Activated CD4-positive, alpha-beta T cell treated with anti-CD3 and anti-CD28 coated beads, Interleukin-2, Interleukin-6, amounts not matched to agents 100 ng/mL and 50 ng/mL, durations not matched to agents 16 hours and 8 hours (primary cell): ENCODE data around the gene ANKLE1.
"Not testable (repeated sequence)": the region's sequence is repeated elsewhere in the genome, so short reads cannot be mapped to it uniquely, and the experiment has no call there.

Experiments used
- DNase-seq: peaks from one replicate; pipeline ENCODE4 v3.0.0-alpha.2; 2020

Gene ANKLE1

GRCh38 chr19:17248011-17248776 lies 33.5 kb upstream of the ANKLE1 start:
- no peak for DNase-seq

- no peak for DNase-seq
These were observed 31.7 kb upstream of the ANKLE1 start for GRCh38 chr19:17249887-17250548.

GRCh38 chr19:17254636-17255035 lies 27.1 kb upstream of the ANKLE1 start:
- DNase-seq: no peak

- DNase-seq: no peak
These were observed 26.5 kb upstream of the ANKLE1 start for GRCh38 chr19:17255150-17255621.

- DNase-seq: no peak
These were observed 25.6 kb upstream of the ANKLE1 start for GRCh38 chr19:17256130-17256529.

- no peak for DNase-seq
These were observed 22.5 kb upstream of the ANKLE1 start for GRCh38 chr19:17259118-17259780.

- no peak for DNase-seq
These were observed 21.8 kb upstream of the ANKLE1 start for GRCh38 chr19:17259934-17260333.

GRCh38 chr19:17260842-17261325 lies 20.8 kb upstream of the ANKLE1 start:
- DNase-seq: peak; percentile 95

- no peak for DNase-seq
These were observed 19.1 kb upstream of the ANKLE1 start for GRCh38 chr19:17262557-17262956.

- DNase-seq: no peak
These were observed 17.7 kb upstream of the ANKLE1 start for GRCh38 chr19:17263712-17264640.

- DNase-seq: no peak
These were observed 17.1 kb upstream of the ANKLE1 start, which contains the start of gene USHBP1 for GRCh38 chr19:17264641-17264979. USHBP1 (minus strand) TSS chr19:17264745; CDS start chr19:17264299, 446 bp downstream.

- no peak for DNase-seq
These were observed 15.7 kb upstream of the ANKLE1 start for GRCh38 chr19:17266026-17266425.

GRCh38 chr19:17266589-17266974 lies 15.1 kb upstream of the ANKLE1 start:
- no peak for DNase-seq

GRCh38 chr19:17266975-17267788 lies 14.5 kb upstream of the ANKLE1 start, which contains the start of gene BABAM1:
BABAM1 (plus strand) TSS chr19:17267443; CDS start chr19:17268807, 1,364 bp downstream.
- DNase-seq: peak; percentile 99

- no peak for DNase-seq
These were observed 12.9 kb upstream of the ANKLE1 start for GRCh38 chr19:17268754-17269153.

GRCh38 chr19:17274892-17275291 lies 6.8 kb upstream of the ANKLE1 start:
- DNase-seq: not testable (repeated sequence)

GRCh38 chr19:17275441-17276175 lies 6.1 kb upstream of the ANKLE1 start:
- no peak for DNase-seq

- no peak for DNase-seq
These were observed 2.3 kb upstream of the ANKLE1 start for GRCh38 chr19:17279436-17279835.

- peak; percentile 87 for DNase-seq
These were observed 906 bp downstream of the ANKLE1 start for GRCh38 chr19:17282488-17283125.

GRCh38 chr19:17283504-17283996 lies 1.8 kb downstream of the ANKLE1 start:
- no peak for DNase-seq
